Subcutaneous abdominal adipose tissue (tissue), 5 donors: Measurements from ENCODE around the gene IFITM1.

Experiments
- H3K27ac ChIP-seq: one replicate; pipeline ENCODE4 v1.7.0; 2013; ENCODE audit warnings: low read depth, mild to moderate bottlenecking, inconsistent platforms, low read length, moderate library complexity
- H3K27me3 ChIP-seq, 5 donors: one replicate each; pipeline ENCODE4 v1.7.0; 2013; ENCODE audit warnings: low read length in 5 of 5, inconsistent platforms in 1 of 5; ENCODE audit not compliant: control insufficient read depth in 5 of 5, insufficient read depth in 4 of 5
- H3K36me3 ChIP-seq, 5 donors: one replicate each; pipeline ENCODE4 v1.7.0; 2013; ENCODE audit warnings: low read length in 5 of 5; ENCODE audit not compliant: control insufficient read depth in 5 of 5, insufficient read depth in 5 of 5
- H3K4me1 ChIP-seq, 5 donors: one replicate each; pipeline ENCODE4 v1.7.0; 2013; ENCODE audit warnings: low read length in 5 of 5, mild to moderate bottlenecking in 3 of 5, moderate library complexity in 1 of 5; ENCODE audit not compliant: control insufficient read depth in 5 of 5, insufficient read depth in 5 of 5
- H3K4me3 ChIP-seq, 5 donors: one replicate each; pipeline ENCODE4 v1.7.0; 2013; ENCODE audit warnings: low read length in 5 of 5, low read depth in 1 of 5
- H3K9ac ChIP-seq, 5 donors: one replicate each; pipeline ENCODE4 v1.7.0; 2013; ENCODE audit warnings: low read length in 5 of 5, mild to moderate bottlenecking in 4 of 5, moderate library complexity in 3 of 5
- H3K9me3 ChIP-seq, 5 donors: one replicate each; pipeline ENCODE4 v1.7.0; 2013; ENCODE audit warnings: low read length in 5 of 5; ENCODE audit not compliant: control insufficient read depth in 5 of 5
- donor health status: healthy.
- donor health status: healthy.
- donor health status: healthy.
- donor health status: healthy.
- donor health status: healthy.

The IFITM1 gene

GRCh38 chr11:293852-294661 lies 19.8 kb upstream of the IFITM1 start:
- Histone ChIP-seq H3K9me3 (no peaks in the 10 kb centered on the region), H3K36me3 (peaks cover 0 to 42% (median 13%) of the 10 kb centered on the region in 5 donors), H3K4me3 (no peak overlapping the region), H3K9ac (no peak overlapping the region), H3K27me3 (peaks cover 11 to 34% (median 25%) of the 10 kb centered on the region in 5 donors), H3K27ac (no peak overlapping the region), H3K4me1 (peaks cover 0 to 26% (median 21%) of the 10 kb centered on the region in 5 donors)

- H3K27me3 ChIP-seq = peaks cover 15 to 38% (median 30%) of the 10 kb centered on the region in 5 donors
- H3K9me3 ChIP-seq = no peaks in the 10 kb centered on the region
- no peak overlapping the region for H3K4me3 ChIP-seq
- H3K27ac ChIP-seq = no peak overlapping the region
- H3K4me1 ChIP-seq = peaks cover 0 to 22% (median 16%) of the 10 kb centered on the region in 5 donors
- H3K9ac ChIP-seq = no peak overlapping the region
- peaks cover 0 to 42% (median 13%) of the 10 kb centered on the region in 5 donors for H3K36me3 ChIP-seq
Observed at GRCh38 chr11:294780-295179, 19.1 kb upstream of the IFITM1 start.

GRCh38 chr11:295351-296170 lies 18.3 kb upstream of the IFITM1 start:
- Histone ChIP-seq H3K9me3 (no peaks in the 10 kb centered on the region), H3K36me3 (peaks cover 0 to 42% (median 13%) of the 10 kb centered on the region in 5 donors), H3K27ac (no peak overlapping the region), H3K9ac (no peak overlapping the region), H3K27me3 (peaks cover 19 to 45% (median 37%) of the 10 kb centered on the region in 5 donors), H3K4me3 (no peak overlapping the region), H3K4me1 (peaks cover 0 to 24% (median 13%) of the 10 kb centered on the region in 5 donors)

GRCh38 chr11:296171-297050 lies 17.4 kb upstream of the IFITM1 start:
- no peak overlapping the region for H3K27ac ChIP-seq
- H3K4me1 ChIP-seq = peaks cover 0 to 24% (median 13%) of the 10 kb centered on the region in 5 donors
- H3K9ac ChIP-seq = no peak overlapping the region
- no peaks in the 10 kb centered on the region for H3K9me3 ChIP-seq
- H3K36me3 ChIP-seq = peaks cover 0 to 33% (median 13%) of the 10 kb centered on the region in 5 donors
- H3K27me3 ChIP-seq = peaks cover 19 to 45% (median 37%) of the 10 kb centered on the region in 5 donors
- no peak overlapping the region for H3K4me3 ChIP-seq

GRCh38 chr11:297051-297585 lies 16.7 kb upstream of the IFITM1 start:
- Histone ChIP-seq H3K27ac (no peak overlapping the region), H3K4me1 (peaks cover 0 to 24% (median 13%) of the 10 kb centered on the region in 5 donors), H3K36me3 (peaks cover 0 to 28% (median 13%) of the 10 kb centered on the region in 5 donors), H3K9me3 (no peaks in the 10 kb centered on the region), H3K4me3 (peak overlapping the region in 1 of 5 donors; percentile 6), H3K27me3 (peaks cover 19 to 45% (median 37%) of the 10 kb centered on the region in 5 donors), H3K9ac (no peak overlapping the region)

- H3K9ac ChIP-seq = no peak overlapping the region
- no peak overlapping the region for H3K27ac ChIP-seq
- H3K4me3 ChIP-seq = peak overlapping the region in 1 of 5 donors; percentile 6
- peaks cover 0 to 24% (median 13%) of the 10 kb centered on the region in 5 donors for H3K4me1 ChIP-seq
- H3K27me3 ChIP-seq = peaks cover 19 to 45% (median 37%) of the 10 kb centered on the region in 5 donors
- H3K36me3 ChIP-seq = peaks cover 0 to 22% (median 9%) of the 10 kb centered on the region in 5 donors
- H3K9me3 ChIP-seq = no peaks in the 10 kb centered on the region
Observed at GRCh38 chr11:297586-298405, 16.0 kb upstream of the IFITM1 start.

- Histone ChIP-seq H3K9me3 (no peaks in the 10 kb centered on the region), H3K27me3 (peaks cover 19 to 45% (median 37%) of the 10 kb centered on the region in 5 donors), H3K27ac (no peak overlapping the region), H3K9ac (no peak overlapping the region), H3K36me3 (peaks cover 0 to 16% (median 9%) of the 10 kb centered on the region in 5 donors), H3K4me1 (peaks cover 0 to 24% (median 13%) of the 10 kb centered on the region in 5 donors), H3K4me3 (no peak overlapping the region)
Observed at GRCh38 chr11:298406-299065, 15.3 kb upstream of the IFITM1 start.

- peaks cover 19 to 45% (median 37%) of the 10 kb centered on the region in 5 donors for H3K27me3 ChIP-seq
- H3K4me1 ChIP-seq = peaks cover 0 to 24% (median 13%) of the 10 kb centered on the region in 5 donors
- H3K27ac ChIP-seq = no peak within 1 kb of the TSS
- H3K9me3 ChIP-seq = no peaks in the 10 kb centered on the region
- no peak within 1 kb of the TSS for H3K9ac ChIP-seq
- peaks cover 0 to 8% (median 4%) of the 10 kb centered on the region in 5 donors for H3K36me3 ChIP-seq
- H3K4me3 ChIP-seq = no peak within 1 kb of the TSS
Observed at GRCh38 chr11:299081-299891, 14.6 kb upstream of the IFITM1 start, which contains the start of gene IFITM5. Gene IFITM5 (minus strand): TSS chr11:299526. CDS start chr11:299490, 36 bp downstream.
